Nephron (organoid): Measurements from ENCODE around the gene OR4D2.

ENCODE experiments used
- H3K27ac Mint-ChIP-seq, 3 experiments: 2 replicates each; pipeline ENCODE4 v1.8.0; 2020; ENCODE audit warnings: mixed read lengths in 3 of 3, mild to moderate bottlenecking in 2 of 3, moderate library complexity in 1 of 3
- H3K27me3 Mint-ChIP-seq: 2 replicates; pipeline ENCODE4 v1.8.0; 2021; ENCODE audit warnings: low read depth, mild to moderate bottlenecking, moderate library complexity, mixed read lengths
- H3K36me3 Mint-ChIP-seq: 2 replicates; pipeline ENCODE4 v1.8.0; 2020; ENCODE audit warnings: low read depth, mixed read lengths
- H3K4me1 Mint-ChIP-seq: 2 replicates; pipeline ENCODE4 v1.8.0; 2020; ENCODE audit warnings: mixed read lengths
- H3K4me3 Mint-ChIP-seq, 3 experiments: 2 replicates each; pipeline ENCODE4 v1.8.0; 2020; ENCODE audit warnings: mild to moderate bottlenecking in 3 of 3, mixed read lengths in 3 of 3, moderate library complexity in 2 of 3
- H3K9me3 Mint-ChIP-seq: 2 replicates; pipeline ENCODE4 v1.8.0; 2020; ENCODE audit warnings: mixed read lengths
- TF ChIP-seq, protein P1 (sequence below), 3 experiments: fragments of 200-600 bp; sonication (generic); IDR thresholded peaks; one replicate each; pipeline ENCODE4 v1.5.0; 2021; ENCODE audit warnings: antibody characterized with exemption in 3 of 3; ENCODE audit not compliant: unreplicated experiment in 3 of 3

Gene OR4D2

DNA sequence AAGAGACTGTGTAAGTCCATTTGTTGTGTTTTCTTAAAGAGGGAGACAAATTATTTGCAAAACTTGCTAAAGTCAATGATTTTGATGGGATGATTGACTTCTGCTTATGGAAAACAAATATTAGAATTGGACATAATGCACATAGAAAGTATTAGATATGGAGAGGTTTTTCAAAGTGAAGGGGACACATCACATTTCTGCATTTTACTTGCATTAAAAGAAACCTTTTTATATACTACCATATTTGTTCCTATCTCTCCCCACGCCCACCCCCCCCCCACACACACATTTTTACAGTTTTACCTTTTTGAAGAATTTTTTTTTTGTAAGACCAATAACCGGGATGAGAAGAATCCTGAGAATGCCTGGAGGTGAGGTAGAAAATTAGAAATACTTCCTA, 8.6 kb upstream of the OR4D2 start:
- TF ChIP-seq, protein P1, sequence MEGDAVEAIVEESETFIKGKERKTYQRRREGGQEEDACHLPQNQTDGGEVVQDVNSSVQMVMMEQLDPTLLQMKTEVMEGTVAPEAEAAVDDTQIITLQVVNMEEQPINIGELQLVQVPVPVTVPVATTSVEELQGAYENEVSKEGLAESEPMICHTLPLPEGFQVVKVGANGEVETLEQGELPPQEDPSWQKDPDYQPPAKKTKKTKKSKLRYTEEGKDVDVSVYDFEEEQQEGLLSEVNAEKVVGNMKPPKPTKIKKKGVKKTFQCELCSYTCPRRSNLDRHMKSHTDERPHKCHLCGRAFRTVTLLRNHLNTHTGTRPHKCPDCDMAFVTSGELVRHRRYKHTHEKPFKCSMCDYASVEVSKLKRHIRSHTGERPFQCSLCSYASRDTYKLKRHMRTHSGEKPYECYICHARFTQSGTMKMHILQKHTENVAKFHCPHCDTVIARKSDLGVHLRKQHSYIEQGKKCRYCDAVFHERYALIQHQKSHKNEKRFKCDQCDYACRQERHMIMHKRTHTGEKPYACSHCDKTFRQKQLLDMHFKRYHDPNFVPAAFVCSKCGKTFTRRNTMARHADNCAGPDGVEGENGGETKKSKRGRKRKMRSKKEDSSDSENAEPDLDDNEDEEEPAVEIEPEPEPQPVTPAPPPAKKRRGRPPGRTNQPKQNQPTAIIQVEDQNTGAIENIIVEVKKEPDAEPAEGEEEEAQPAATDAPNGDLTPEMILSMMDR (IDR thresholded peaks at IDR 0.05; ENCODE audit: unreplicated experiment in 3 of 3) = no peak
- H3K4me1 Mint-ChIP-seq = peaks cover 7% of the 10 kb centered on the region
- peaks cover 10% of the 10 kb centered on the region for H3K9me3 Mint-ChIP-seq
- H3K4me3 Mint-ChIP-seq = no peak overlapping the region
- H3K27me3 Mint-ChIP-seq = peaks cover 92% of the 10 kb centered on the region
- no peaks in the 10 kb centered on the region for H3K36me3 Mint-ChIP-seq
- no peak overlapping the region for H3K27ac Mint-ChIP-seq

DNA sequence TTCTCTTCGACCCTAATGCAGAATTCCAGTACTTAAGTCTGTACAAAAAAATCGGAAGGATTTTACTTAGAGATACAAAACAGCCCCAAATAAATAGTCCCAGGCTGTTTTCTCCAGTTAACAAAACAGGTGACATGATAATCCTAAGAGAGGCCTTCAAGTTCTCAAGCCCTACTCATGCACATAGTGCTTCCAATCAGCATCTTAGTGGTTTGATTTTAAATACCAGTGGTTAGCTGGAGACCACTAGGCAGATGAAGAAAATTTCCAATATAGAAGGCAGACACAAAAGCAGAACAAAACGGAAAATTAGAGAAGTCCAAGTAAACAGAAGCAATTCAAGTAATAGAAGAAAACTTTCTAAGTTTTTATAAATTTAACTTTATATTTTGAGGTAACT, 5.2 kb upstream of the OR4D2 start:
- peaks cover 7% of the 10 kb centered on the region for H3K4me1 Mint-ChIP-seq
- no peak overlapping the region for H3K4me3 Mint-ChIP-seq
- H3K36me3 Mint-ChIP-seq = no peaks in the 10 kb centered on the region
- TF ChIP-seq, protein P1 (IDR thresholded peaks at IDR 0.05; ENCODE audit: unreplicated experiment in 3 of 3) = no peak
- H3K27me3 Mint-ChIP-seq = peaks cover 83% of the 10 kb centered on the region
- peaks cover 3% of the 10 kb centered on the region for H3K9me3 Mint-ChIP-seq
- no peak overlapping the region for H3K27ac Mint-ChIP-seq

DNA sequence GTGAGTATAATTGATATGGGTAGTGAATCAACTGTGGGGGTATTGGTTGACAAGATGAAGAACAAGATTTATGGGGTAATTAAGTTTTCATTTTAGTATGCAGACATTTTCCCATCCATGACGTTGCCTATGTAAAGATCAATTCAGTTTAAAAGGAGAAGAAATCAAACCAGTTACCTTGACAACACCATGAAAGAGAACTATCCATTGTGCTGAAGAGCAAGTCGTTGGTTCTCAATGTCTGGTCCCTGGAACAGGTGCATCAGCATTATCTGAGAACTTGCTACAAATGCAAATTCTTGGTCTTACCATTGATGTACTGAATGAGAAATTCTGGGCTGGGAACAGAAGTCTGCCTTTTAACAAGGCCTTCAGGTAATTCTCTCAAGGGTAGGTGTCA, 801 bp upstream of the OR4D2 start:
- Mint-ChIP-seq H3K27ac (no peak overlapping the region), H3K36me3 (no peaks in the 10 kb centered on the region), H3K4me3 (no peak overlapping the region), H3K4me1 (no peaks in the 10 kb centered on the region), H3K9me3 (peaks cover 2% of the 10 kb centered on the region), H3K27me3 (peaks cover 77% of the 10 kb centered on the region)
- TF ChIP-seq, protein P1 (IDR thresholded peaks at IDR 0.05; ENCODE audit: unreplicated experiment in 3 of 3) = no peak

DNA sequence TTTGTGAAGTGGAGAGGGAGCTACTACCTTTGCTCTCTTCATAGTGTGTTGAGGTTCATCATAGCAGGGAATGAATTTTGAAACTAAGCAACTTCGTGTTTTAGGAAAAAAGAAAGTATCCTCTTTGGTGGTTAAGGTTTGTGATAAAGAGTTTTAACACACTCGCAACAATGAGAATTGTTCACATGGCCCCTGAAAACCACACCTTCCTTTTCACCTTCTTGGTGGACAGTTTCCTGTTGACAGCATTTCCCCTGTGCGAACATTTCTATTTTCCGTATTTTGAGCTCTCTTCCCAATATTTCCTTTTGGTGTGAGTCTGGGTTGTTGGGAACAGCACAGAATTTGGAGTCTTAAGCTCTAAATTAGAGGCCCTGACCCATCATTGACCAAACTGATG, 3.8 kb downstream of the OR4D2 start:
- Mint-ChIP-seq H3K36me3 (no peaks in the 10 kb centered on the region), H3K4me1 (no peaks in the 10 kb centered on the region), H3K9me3 (peaks cover 2% of the 10 kb centered on the region), H3K27ac (no peak overlapping the region), H3K4me3 (no peak overlapping the region), H3K27me3 (peaks cover 57% of the 10 kb centered on the region)
- TF ChIP-seq, protein P1 (IDR thresholded peaks at IDR 0.05; ENCODE audit: unreplicated experiment in 3 of 3) = no peak

DNA sequence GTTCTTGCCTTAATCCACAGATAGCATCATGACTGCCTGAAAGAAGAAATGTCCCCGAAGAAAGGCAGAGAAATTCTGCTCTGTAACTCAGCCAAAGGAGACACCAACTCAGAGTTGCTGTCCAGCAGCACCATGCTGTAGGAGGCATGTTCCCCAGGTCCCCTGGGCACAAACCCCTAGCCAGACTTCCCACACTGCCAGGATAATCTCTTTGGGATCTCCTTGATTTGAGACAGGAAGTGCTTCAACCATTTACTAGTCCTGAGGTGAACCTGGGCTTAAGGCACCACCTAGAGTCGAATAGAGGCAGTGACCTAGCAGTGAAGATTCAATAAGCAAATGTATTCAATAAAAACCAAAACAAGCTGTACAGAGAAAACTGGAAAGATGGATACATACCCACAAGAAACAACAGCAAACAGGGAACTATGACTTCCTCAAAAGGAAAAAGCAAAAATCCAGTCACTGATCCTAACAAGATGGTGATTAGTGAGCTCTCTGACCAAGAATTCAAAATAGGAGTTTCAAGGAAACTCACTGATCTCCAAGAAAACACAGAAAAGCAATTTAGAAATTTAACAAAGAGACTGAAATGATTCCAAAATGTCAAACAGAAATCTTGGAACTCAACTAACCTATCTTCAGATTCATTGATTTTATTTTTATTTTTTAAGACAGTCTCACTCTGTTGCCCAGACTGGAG, 5.7 kb downstream of the OR4D2 start:
- H3K27me3 Mint-ChIP-seq = peaks cover 45% of the 10 kb centered on the region
- H3K36me3 Mint-ChIP-seq = no peaks in the 10 kb centered on the region
- TF ChIP-seq, protein P1 (IDR thresholded peaks at IDR 0.05; ENCODE audit: unreplicated experiment in 3 of 3) = peak in 2 of 3 experiments; percentile 23 to 29
- H3K4me1 Mint-ChIP-seq = no peaks in the 10 kb centered on the region
- no peaks in the 10 kb centered on the region for H3K9me3 Mint-ChIP-seq
- no peak overlapping the region for H3K27ac Mint-ChIP-seq
- no peak overlapping the region for H3K4me3 Mint-ChIP-seq

DNA sequence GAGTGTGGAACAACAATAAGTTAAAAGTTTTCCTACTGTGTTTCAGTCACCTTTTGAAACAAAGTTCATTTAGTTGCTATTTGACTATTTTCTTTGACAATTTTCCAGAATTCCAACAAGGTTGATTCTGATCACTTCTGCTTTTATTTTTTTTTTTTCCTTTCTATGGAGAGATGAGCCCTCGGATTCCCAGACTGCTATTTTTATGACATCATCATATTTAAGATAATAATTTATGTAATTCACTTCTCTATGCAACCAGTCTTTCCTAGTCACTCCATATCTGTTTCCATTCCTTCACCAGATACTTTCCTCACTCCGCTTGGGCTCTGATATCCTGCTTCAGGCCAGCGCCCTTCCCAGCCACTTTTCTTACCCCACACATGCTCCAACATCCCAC, 8.1 kb downstream of the OR4D2 start:
- Mint-ChIP-seq H3K4me3 (no peak overlapping the region), H3K27me3 (peaks cover 27% of the 10 kb centered on the region), H3K4me1 (no peaks in the 10 kb centered on the region), H3K36me3 (no peaks in the 10 kb centered on the region), H3K9me3 (no peaks in the 10 kb centered on the region), H3K27ac (no peak overlapping the region)
- TF ChIP-seq, protein P1 (IDR thresholded peaks at IDR 0.05; ENCODE audit: unreplicated experiment in 3 of 3) = no peak
